HG02852 (cell line): ENCODE data around the gene RMND5B.

Source experiments
- ATAC-seq: cut with Tn5 transposase; IDR thresholded peaks from one replicate; pipeline ENCODE4 v1.9.1; 2021; ENCODE audit warnings: mild to moderate bottlenecking, moderate library complexity; ENCODE audit not compliant: unreplicated experiment

The RMND5B gene

DNA sequence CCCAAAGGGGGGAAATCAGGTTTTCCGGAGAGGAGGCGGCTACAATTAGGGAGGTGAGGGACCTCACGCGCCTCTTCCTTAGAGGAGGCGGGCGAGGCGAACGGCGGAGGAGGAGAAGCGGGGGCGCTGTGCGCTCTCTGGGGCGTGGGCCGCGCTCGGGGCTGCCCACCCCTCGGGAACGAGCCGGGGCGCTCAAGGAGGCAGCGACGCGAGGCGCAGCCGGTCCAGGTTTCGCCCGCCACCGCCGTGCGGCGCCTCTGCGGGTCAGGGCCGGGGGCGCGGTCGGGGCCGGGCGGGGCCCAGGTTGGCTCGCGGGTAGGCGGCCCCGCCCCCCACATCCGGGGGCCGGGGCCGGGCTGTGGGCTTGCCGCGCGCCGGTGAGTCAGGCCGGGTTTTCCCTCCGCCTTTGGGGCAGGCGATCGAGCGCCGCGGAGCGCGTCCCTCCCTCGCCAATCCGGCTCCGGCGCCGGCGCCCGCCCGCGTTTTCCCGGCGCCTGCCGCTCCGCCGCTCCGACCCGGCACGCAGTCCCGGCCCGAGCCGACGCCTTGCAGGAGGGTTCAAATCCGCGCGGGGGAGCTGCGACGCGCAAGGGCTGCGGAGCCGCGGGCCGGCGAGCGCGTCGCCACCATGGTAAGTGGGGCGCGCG is 17.6 kb upstream of the RMND5B start, which contains the start of gene N4BP3:
N4BP3 (plus strand) TSS at position 392 of the 647 bp plus-strand sequence. CDS start 6,052 bp downstream, outside the sequence.
- ATAC-seq = peak; percentile 60

DNA sequence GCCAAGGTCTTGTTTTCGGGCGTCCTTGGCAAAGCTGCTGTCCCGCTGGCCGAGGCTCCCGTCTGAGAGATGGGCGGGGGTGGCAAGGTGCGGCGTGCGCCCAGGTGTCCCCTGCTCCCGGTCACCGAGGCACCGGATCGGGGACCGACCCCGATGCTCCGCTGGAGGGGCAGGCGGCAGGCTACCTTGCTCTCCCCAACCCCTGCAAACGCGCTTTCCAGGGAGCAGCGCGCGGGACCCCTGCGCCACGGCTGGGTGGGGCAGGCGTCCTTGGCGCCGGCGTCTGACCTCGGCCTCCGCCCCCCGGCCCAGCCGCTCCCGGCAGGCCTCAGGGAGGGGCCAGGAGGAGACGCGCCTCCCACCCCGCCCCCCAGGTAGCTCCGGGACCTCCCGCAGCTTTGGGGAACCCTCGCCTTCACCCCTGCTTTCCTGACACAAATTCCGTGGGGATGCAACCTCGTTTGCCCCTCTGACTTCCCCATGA is 16.9 kb upstream of the RMND5B start:
- peak; percentile 9 for ATAC-seq

DNA sequence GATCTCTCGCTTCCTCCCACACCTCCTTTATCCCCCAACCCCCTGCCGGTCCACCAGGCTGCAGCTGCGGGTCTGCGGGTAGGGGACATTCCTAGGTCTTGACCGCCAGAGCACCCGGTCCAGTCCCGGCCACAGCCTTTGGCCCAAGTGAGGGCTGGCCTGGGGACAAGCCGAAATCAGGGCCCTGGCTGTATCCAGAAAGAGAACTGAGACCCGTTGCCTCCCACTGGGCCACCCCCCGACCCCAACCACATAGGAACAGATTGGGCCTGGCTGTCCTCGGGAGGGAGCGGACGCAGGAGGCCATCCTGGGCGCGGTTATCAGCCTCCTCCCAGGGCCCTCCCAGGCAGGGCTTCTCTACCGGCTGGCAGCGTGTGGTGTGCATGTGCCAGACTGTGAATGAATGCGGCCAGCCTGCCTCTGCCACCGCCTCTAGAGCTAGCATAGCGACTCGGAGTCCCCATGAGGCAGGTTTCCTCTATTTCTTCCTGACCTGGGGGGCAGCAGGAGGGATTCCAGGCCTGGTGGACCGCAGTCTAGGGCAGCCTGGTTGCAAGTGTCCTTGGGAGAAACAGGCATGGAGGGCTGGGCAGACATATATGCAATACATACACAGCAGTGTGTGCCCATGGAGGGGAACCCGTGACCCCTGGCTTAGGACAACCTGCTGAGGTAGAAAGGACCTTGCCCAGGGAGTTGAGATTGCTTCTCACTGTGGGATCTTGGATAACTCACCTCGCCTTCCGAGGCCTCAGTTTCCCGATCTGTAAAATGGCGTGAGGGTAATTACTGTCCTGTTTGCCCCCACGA is 16.3 kb upstream of the RMND5B start:
- no peak for ATAC-seq

DNA sequence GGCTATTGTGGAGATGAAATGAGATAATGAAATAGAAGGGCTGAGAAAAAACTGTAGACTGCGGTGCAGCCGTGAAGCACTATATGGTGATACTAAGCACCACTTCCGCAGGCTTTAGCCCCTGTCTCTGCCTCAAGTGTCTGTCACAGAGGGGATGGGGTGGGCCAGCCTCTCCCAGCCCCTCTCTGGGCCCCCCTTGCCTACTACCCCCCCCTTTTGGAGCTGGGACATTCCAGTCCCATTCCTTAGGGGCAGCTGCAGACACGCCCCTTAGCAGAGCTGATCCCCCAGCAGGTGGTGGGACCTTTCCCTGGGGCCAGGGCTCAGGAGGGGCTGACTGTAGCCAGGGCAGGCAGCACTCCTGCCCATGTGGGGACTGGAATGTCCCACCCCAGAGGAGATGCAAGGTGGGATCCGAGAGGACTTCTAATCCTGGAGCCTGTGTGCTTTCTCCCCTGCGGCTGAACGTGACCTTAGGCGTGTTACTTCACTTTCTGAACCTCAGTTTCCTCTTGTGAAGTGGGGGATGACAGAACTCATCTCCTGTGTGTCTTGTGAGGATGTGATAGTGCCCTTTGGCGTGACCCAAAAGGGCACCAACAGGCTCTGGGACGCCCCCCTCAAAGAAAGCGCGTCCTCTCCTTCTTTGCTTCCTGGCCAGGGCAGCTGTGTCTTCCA is 15.5 kb upstream of the RMND5B start:
- no peak for ATAC-seq

DNA sequence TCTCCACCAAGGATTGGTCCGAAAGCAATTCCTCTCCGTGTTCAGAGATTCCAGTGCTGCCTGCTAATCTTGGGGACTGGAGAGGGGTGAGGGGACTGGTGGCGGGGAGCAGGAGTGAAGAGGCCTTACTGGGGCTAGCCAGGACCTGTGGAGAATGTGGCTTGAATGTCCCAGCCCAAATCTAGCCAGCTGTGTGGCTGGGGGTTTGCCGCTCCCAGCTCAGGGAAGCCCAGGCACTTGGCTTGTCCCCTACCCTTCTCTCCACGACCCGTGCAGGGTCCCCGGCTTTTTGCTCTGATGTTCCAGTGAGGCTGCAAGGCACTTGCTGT is 15.0 kb upstream of the RMND5B start:
- no peak for ATAC-seq

DNA sequence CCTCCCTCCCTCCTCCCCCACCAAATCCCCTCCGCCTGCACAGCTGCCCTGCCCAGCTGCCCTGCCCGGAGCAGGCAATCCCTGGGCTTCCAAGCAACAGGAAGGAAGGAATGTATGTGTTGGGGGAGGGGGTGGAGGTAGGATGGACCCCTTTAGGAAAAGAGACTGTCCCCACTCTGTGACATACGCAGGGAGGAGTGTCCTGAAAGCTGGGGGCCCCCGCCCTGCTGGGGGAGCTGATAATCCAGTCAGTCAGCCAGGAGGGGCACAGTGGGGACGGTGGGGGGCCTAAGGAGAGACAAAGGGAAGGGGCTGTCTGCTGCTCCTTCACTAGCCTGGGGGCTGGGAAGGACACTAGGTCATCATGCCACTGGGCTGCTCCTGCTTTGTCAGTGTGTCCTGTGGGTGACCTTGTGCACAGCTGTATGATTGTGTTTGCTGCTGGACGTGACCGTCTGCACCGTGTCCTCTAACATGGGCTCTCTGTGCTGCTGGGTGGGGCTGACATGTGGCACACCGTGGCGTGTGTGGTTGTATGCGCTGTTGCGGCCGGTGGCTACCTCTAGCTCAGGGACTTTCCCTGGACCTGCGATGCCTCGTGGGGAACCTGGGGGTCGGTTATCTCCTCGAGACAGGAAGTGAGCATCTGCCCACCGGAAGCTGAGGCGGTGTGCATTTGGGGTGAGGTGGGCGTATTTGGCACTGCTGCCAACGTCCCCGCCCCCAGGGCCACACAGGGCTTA is 14.5 kb upstream of the RMND5B start:
- no peak for ATAC-seq

DNA sequence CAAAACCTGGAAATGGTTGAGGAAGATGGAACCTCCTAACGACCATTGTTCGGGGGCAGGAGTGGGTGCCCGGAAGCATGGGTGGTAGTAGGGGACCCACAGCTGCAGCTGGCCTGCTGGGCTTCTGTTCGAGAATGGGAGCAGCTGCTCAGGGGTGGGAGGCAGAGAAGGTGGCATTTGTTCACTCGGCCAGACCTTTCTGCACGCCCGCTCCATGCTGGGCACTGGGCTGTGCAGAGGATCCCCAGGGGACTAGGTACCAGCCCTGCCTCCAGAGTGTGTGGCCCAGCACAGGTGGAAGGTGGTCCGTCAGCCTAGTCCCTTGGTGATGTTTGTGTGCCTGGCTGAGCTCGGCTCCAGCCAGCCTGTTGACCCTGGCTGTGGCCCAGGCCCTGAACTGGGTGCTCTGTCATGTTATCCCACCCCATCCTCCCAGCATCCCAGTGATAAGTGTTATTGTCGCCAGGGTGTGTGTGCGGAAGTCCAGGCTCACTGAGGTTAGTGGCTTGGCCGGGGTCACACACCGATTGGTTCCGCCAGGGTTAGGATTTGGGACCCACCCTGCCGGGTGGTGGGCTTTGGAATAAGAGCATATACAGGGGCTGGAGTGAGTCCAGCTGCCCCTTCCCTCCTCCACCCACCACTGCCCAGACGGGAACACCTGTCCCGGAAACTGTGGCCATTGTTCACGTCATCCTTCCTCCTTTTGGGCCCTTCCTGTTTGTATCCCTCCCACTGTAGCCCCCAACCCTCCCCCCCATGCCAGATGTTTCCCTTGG is 12.7 kb upstream of the RMND5B start:
- no peak for ATAC-seq

DNA sequence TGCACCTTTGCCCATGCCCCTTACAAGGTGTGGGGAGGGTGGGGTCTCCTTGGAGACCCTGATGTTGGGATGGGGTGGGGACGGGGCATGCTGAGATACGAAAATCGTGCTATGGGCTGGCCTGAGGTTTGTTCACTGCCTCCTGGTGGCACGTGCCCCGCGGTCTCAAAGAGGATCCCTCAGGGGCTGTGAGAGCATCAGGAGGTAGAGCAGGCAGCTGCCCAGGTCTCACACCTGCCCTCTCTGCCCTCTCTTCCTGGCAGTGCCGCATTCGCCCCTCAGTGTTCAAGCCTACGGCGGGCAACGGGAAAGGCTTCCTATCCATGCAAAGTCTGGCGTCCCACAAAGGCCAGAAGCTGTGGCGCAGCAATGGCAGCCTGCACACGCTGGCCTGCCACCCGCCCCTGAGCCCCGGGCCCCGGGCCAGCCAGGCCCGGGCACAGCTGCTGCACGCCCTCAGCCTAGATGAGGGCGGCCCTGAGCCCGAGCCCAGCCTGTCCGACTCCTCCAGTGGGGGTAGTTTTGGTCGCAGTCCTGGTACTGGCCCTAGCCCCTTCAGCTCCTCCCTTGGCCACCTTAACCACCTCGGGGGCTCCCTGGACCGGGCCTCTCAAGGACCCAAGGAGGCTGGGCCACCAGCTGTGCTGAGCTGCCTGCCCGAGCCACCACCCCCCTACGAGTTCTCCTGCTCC is 10.8 kb upstream of the RMND5B start:
- no peak for ATAC-seq

DNA sequence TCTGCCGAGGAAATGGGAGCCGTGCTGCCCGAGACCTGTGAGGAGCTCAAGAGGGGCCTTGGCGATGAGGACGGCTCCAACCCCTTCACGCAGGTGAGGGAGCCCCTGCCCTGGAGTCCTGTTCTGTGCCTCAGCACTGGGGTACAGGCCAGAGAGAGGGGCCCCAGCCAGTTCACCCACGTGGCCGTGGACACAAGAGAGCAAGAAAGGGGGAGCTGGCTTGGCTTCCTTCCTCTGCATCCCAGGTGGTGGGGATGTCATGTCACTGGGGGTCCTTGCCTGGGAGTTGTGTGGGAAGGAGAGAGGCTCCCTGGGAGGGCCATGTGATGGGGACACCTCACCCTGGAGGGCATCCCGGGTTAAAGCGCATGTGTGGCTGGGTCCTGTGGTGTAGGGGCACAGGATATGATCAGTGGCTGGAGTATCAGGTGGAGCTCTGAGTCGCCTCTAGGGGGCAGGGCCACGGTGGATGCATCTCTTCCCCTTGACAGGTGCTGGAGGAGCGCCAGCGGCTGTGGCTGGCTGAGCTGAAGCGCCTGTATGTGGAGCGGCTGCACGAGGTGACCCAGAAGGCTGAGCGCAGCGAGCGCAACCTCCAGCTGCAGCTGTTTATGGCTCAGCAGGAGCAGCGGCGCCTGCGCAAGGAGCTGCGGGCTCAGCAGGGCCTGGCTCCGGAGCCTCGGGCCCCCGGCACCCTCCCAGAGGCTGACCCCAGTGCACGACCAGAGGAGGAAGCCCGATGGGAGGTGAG is 10.0 kb upstream of the RMND5B start:
- ATAC-seq = peak; percentile 78

DNA sequence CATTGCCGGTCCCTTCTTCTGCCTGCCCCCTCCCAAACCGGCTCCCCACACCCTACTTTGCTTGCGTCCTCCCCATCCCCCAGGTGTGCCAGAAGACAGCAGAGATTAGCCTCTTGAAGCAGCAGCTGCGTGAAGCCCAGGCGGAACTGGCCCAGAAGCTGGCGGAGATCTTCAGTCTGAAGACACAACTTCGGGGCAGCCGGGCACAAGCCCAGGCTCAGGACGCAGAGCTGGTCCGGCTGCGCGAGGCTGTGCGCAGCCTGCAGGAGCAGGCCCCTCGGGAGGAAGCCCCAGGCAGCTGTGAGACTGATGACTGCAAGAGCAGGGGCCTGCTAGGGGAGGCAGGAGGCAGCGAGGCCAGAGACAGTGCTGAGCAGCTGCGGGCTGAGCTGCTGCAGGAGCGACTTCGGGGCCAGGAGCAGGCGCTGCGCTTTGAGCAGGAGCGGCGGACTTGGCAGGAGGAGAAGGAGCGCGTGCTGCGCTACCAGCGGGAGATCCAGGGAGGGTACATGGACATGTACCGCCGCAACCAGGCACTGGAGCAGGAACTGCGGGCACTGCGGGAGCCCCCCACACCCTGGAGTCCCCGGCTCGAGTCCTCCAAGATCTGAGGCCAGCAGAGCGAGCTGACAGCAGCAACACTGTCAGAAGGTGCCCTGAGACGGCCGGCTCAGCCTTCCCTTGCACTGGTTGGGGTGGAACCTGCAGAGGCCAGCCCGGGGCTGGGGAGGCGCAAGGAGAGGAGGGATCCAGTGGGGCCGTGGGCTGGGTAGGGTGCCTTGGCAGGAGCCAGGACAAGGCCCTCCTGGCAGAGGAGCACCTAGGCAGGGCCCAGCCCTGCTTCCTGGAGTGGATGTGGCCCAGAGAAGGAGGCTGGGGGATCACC is 9.2 kb upstream of the RMND5B start:
- no peak for ATAC-seq

DNA sequence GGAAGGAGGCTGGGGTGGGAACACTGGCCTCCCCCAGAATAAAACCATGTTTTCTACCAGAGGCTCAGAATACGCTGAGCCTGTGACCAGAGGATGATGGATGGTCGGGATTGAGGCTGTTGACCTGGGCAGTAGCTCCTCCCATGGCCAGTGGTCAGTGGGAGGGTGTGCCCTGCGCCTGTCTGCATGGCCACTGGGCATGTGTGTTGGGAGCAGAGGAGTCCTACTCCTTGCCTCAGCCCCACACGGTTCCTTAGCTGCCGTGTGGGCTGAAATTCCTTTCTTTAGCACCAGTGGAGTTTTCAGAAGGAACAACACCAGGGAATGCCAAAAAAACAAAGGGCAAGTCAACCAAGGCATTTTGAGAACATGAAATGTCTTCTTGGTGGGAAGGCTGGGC is 8.5 kb upstream of the RMND5B start:
- ATAC-seq = no peak

DNA sequence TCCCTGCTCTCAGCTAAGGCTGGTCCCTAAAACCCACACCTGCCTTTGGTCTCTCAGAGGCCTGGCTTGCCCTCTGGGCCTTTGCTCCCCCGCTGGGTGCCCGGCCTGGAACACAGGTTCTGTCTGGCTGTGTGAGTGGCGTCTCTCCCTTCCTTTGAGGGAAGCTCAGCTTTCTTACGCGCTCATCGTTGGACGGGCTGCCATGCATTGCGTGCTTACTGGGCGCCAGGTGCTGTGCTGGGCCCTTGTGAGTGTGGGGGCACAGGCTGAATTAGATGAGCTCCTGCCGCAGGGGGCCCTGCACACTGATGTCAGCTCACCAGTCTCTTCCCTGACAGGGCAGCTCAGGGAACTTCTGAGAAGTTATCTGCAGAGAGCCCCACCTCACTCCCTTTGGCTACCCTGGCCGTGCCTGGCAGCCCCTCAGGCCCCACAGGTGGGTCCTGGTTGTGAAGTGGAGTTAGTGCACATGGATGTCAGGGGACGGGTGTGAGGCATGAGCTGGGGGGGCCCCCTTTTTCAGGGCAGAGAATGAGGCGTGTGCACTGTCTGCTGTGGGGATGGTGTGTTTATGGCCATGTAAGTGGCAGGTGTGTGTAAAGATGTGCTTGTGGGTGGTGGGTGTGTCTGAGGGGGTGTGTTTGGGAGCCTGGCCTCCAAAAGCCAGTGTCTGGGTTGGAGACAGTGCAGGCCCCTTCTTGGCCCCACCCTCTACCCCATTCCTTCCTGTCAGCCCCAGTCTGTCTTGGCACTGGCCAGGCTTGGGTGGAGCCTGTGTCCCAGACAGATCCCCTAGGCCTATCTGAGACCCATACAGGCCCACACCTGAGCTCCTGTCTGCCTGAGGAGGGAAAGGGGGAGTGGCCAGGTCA is 7.5 kb upstream of the RMND5B start:
- ATAC-seq = no peak

DNA sequence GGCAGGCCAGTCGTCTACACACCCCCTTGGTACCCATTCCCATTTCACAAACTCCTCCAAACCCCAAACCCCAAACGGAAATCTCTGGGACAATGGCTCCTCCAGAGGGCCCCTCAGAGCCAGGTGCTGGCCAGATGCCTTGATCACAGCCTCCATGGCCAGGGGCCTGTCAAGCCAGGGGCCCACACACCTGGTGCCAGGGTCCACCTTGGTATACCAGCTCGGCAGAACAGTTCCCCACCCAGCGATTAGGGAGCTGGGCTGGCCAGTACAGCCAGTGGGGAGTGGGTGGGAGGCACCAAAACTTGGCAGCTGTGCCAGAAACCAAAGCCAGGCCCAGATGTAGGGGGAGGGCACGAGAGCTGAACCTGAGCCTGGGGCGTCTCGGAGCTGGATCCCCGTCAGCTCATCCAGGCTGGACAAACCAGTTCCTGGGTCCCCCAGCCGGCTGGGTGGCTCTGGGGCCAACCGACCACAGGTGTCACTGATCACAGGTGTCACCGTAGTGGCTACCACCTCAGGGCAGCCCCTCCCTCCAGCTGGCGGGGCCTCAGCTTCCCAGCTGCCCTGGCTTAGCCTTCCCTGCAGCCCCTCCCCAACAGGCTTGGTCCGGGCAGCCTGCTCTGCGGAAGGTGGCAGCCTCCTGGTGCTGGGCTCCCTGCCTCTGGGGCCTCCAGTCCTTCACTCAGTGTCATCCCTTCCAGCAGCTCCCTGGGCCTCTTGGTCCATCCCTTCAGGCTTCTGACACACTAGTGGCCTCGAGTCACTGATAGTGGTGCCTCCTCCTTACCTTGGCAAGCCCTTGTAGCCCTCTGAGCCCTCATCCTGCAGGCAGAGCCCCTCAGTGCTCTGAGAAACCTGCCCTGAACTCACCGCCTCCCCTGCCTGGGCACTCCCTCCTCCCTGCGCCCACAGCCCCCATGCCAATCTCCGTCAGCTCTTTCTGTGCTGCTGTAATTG is 6.6 kb upstream of the RMND5B start:
- no peak for ATAC-seq

DNA sequence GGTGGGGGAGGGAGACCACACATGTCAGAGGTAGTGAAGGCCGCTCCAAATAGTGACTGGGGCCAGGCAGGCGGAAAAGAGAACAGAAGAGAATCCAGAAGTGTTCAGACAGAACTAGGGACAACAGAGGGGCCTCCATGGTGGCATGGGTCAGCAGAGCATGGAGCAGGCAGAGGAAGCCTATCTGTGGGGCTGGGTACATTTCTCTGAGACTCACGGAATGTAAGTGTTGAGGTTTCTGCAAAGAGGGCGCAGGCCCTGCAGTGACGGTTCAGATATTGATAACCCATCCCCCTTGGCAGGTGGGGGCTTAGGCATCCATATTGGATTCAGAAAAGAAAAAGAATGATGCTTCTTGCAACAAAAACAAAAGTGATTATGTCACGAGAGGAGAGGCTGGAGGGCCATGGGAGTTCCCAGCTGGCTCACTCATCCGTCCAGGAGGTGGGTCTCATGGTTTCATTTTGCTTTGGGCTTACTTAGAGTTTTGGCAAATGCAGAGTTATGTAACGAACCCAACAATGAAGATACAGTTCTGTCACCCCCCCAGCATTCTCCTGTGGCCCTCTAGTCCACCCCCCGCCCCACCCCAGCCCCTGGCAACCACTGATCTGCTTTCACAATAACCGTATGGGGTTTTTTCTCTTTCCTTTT is 5.4 kb upstream of the RMND5B start:
- ATAC-seq = no peak

DNA sequence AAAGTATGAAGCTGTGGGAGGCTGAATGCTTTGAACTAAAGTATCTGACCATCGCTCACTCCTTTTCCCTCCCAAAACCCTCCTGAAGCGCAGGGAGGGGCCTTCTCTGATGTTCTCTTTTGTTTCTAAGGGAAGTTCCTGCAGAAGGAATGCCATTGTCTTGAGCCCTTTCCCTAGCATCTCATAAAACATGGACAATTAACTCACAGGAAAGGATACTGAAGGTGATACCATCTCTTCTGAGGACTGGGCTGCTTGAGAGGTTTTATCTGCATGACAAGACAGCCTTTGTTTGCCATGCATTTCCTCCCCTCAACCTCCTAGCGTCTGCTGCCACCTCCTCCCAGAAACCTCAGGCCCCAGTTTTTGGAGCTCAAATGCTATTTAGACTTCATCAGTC is 4.3 kb upstream of the RMND5B start:
- no peak for ATAC-seq
